ENCODE data around the gene SELENOO. TPM values are rescaled to one million over a fixed set of nuclear protein-coding genes. Genes with fewer than 3 reads are reported as not detected.

The SELENOO gene
- total and polyA plus RNA-seq, 2 of the 13 experiments (the other 11 are each of a cell fraction or from before 2014, with no cell fraction given) = 14.4 to 19.0 TPM

GRCh38 chr22:50247748-50248147 is 46.9 kb downstream of the SELENOO start:
- no TSS peak for BruUV-seq (replicated peaks)
- DNase-seq (ENCODE audit: low spot score) (no peak), FAIRE-seq (no peak), ATAC-seq (no peak)
- POLR2A ChIA-PET = no interaction called here
- CTCF ChIA-PET (ENCODE audit: low intra/inter-chr PET ratio, low total read pairs) = no interaction called here
- H3K9me3 ChIP-seq (ENCODE audit: low read length) = no peaks in the 10 kb centered on the region
- H3K27me3 ChIP-seq (ENCODE audit: control insufficient read depth in 1 of 2, insufficient read depth in 2 of 2, low read length in 2 of 2) = no peaks in the 10 kb centered on the region; a peak in 1 of 5 replicates
- in situ Hi-C loops (cut with HindIII; ENCODE audit: extremely low pct_ligation_motif_present, low pct_unique_long_range_greater_than_20kb) (no loop called here), intact Hi-C loops (cut with micrococcal nuclease; ENCODE audit: unreplicated experiment) (no loop called here)
- peaks cover 49% of the 10 kb centered on the region for H3K4me1 ChIP-seq (ENCODE audit: insufficient read depth, low read length)
- no peak overlapping the region for H3K27ac ChIP-seq (ENCODE audit: extremely low read length, insufficient read depth, low read length)
- WGBS (ENCODE audit: low lambda C conversion rate) = 91% methylated on average over 14 of the region's 16 CpGs
- peaks cover 2 to 9% of the 10 kb centered on the region in 2 experiments; a peak in 2 of 5 replicates for H3K36me3 ChIP-seq (replicated peaks in 1 of 2; ENCODE audit: control insufficient read depth in 1 of 2, insufficient read depth in 2 of 2, low read length in 2 of 2)
- peaks cover 26% of the 10 kb centered on the region for H3K79me2 ChIP-seq (ENCODE audit: insufficient read depth, low read length)
- peaks cover 7% of the 10 kb centered on the region; the same call in 1 of the 2 replicates for H4K20me1 ChIP-seq (ENCODE audit: insufficient read depth, low read length)
- no peak for TF ChIP-seq ZBTB4 (CRISPR knock-in tag; IDR thresholded peaks at IDR 0.05; ENCODE audit: borderline replicate concordance)
- TF ChIP-seq AGO2 (optimal IDR thresholded peaks at IDR 0.05; ENCODE audit: low read depth, low read length) = peak; percentile 85
- TF ChIP-seq SRSF9 (IDR thresholded peaks at IDR 0.05; ENCODE audit: borderline replicate concordance, insufficient read depth, low read depth, low read length, poor library complexity, severe bottlenecking) = no peak
- TF ChIP-seq ZBTB40 (IDR thresholded peaks at IDR 0.05) = no peak
- 0 out of 2 replicates have a peak, but pooled peaks have one; percentile 9 for TF ChIP-seq ZBTB40 (CRISPR knock-in tag; IDR thresholded peaks at IDR 0.05)
- TF ChIP-seq GTF3A (CRISPR knock-in tag; conservative IDR thresholded peaks at IDR 0.05) = no peak
- TF ChIP-seq ZSCAN30 (CRISPR knock-in tag; IDR thresholded peaks at IDR 0.05) = no peak
- no peak overlapping the region for H2AFZ ChIP-seq (ENCODE audit: low read length)
- H3K4me3 ChIP-seq (replicated peaks in 1 of 3; ENCODE audit: insufficient read depth in 1 of 3, low read depth in 2 of 3, low read length in 3 of 3) = no peak overlapping the region
- no peak overlapping the region for H3K9ac ChIP-seq (ENCODE audit: insufficient read depth, low read depth, low read length)
- no peak overlapping the region for H3K4me2 ChIP-seq (ENCODE audit: low read depth, low read length)

Data from HepG2 (cell line).